Measurements from ENCODE around the gene WDFY2. TPM values are rescaled to one million over a fixed set of nuclear protein-coding genes. Genes with fewer than 3 reads are reported as not detected.

Gene WDFY2
- polyA plus RNA-seq, 1 donor from 2014 or later: 5.3 TPM

- no peaks in the 10 kb centered on the region for H3K9me2 ChIP-seq (ENCODE audit: insufficient read depth, low read length)
- no peak overlapping the region for H3K4me2 ChIP-seq (ENCODE audit: low read length)
- H2AFZ ChIP-seq (ENCODE audit: low read depth, low read length): no peak overlapping the region
- H4K20me1 ChIP-seq (ENCODE audit: insufficient read depth): no peaks in the 10 kb centered on the region
- TF ChIP-seq CTCF (IDR thresholded peaks at IDR 0.05; ENCODE audit: poor library complexity, severe bottlenecking) (no peak), EZH2 (IDR thresholded peaks at IDR 0.05; ENCODE audit: borderline replicate concordance, insufficient read depth, low read length, poor library complexity, severe bottlenecking) (no peak), MXI1 (conservative IDR thresholded peaks at IDR 0.05; ENCODE audit: poor library complexity, severe bottlenecking) (no peak), REST (IDR thresholded peaks at IDR 0.05; ENCODE audit: borderline replicate concordance) (no peak), EP300 (conservative IDR thresholded peaks at IDR 0.05; ENCODE audit: poor library complexity, severe bottlenecking) (no peak), SMC3 (conservative IDR thresholded peaks at IDR 0.05; ENCODE audit: poor library complexity) (no peak), RAD21 (conservative IDR thresholded peaks at IDR 0.05) (no peak)
- no peaks in the 10 kb centered on the region for H3K36me3 ChIP-seq (ENCODE audit: insufficient read depth, low read length)
- no peaks in the 10 kb centered on the region for H3K9me3 ChIP-seq (ENCODE audit: low read length)
- no peak overlapping the region for H3K27ac ChIP-seq (ENCODE audit: low read length)
- no peaks in the 10 kb centered on the region for H3F3A ChIP-seq (ENCODE audit: insufficient read depth, low read length, poor library complexity, severe bottlenecking)
- no peak overlapping the region for H3K4me3 ChIP-seq (ENCODE audit: low read length)
- no peaks in the 10 kb centered on the region for H3K79me2 ChIP-seq (replicated peaks; ENCODE audit: insufficient read depth, low read length)
- no peak overlapping the region for H3K9ac ChIP-seq (ENCODE audit: low read length)
- H3K27me3 ChIP-seq (ENCODE audit: insufficient read depth, low read depth, low read length): no peaks in the 10 kb centered on the region
Measured at GRCh38 chr13:51742611-51743010, 158.3 kb downstream of the WDFY2 start.

- H3K79me2 ChIP-seq (replicated peaks; ENCODE audit: insufficient read depth, low read length): no peaks in the 10 kb centered on the region
- no peak overlapping the region for H3K4me2 ChIP-seq (ENCODE audit: low read length)
- H3K4me3 ChIP-seq (ENCODE audit: low read length): no peak overlapping the region
- H3K27me3 ChIP-seq (ENCODE audit: insufficient read depth, low read depth, low read length): no peaks in the 10 kb centered on the region
- no peaks in the 10 kb centered on the region for H4K20me1 ChIP-seq (ENCODE audit: insufficient read depth)
- H3F3A ChIP-seq (ENCODE audit: insufficient read depth, low read length, poor library complexity, severe bottlenecking): no peaks in the 10 kb centered on the region
- H3K9me2 ChIP-seq (ENCODE audit: insufficient read depth, low read length): no peaks in the 10 kb centered on the region
- H3K36me3 ChIP-seq (ENCODE audit: insufficient read depth, low read length): no peaks in the 10 kb centered on the region
- H3K9ac ChIP-seq (ENCODE audit: low read length): no peak overlapping the region
- H3K27ac ChIP-seq (ENCODE audit: low read length): no peak overlapping the region
- no peak overlapping the region for H2AFZ ChIP-seq (ENCODE audit: low read depth, low read length)
- no peak for TF ChIP-seq MXI1 (conservative IDR thresholded peaks at IDR 0.05; ENCODE audit: poor library complexity, severe bottlenecking)
- TF ChIP-seq POLR2AphosphoS5 (IDR thresholded peaks at IDR 0.05): no peak
- TF ChIP-seq SMC3 (conservative IDR thresholded peaks at IDR 0.05; ENCODE audit: poor library complexity): no peak
- no peak for TF ChIP-seq EZH2 (IDR thresholded peaks at IDR 0.05; ENCODE audit: borderline replicate concordance, insufficient read depth, low read length, poor library complexity, severe bottlenecking)
- TF ChIP-seq CTCF (IDR thresholded peaks at IDR 0.05; ENCODE audit: poor library complexity, severe bottlenecking): no peak
- TF ChIP-seq REST (IDR thresholded peaks at IDR 0.05; ENCODE audit: borderline replicate concordance): no peak
- TF ChIP-seq EP300 (conservative IDR thresholded peaks at IDR 0.05; ENCODE audit: poor library complexity, severe bottlenecking): no peak
- TF ChIP-seq RAD21 (conservative IDR thresholded peaks at IDR 0.05): no peak
- no peaks in the 10 kb centered on the region for H3K9me3 ChIP-seq (ENCODE audit: low read length)
Measured at GRCh38 chr13:51745243-51745642, 161.0 kb downstream of the WDFY2 start.
